HCT116 (cell line): Measurements from ENCODE around the gene DPH1. TPM values are rescaled to one million over a fixed set of nuclear protein-coding genes. Genes with fewer than 3 reads are reported as not detected.

Source experiments
- ATAC-seq: fragments of 200-7000 bp; cut with Tn5 transposase; 2 replicates; pipeline ENCODE4 v1.9.1; 2020; ENCODE audit warnings: mild to moderate bottlenecking, moderate library complexity
- BruUV-seq: library from RNA; stranded (reverse); fragments of 400-500 nt; replicated peaks from 2 replicates; lab custom pipeline; 2021; lab: Mats Ljungman, UMichigan
- CTCF ChIA-PET: fragments of 300-600 bp; sonication (Branson Sonifier 250); formaldehyde crosslinking; loops from one replicate; lab custom pipeline; 2021; ENCODE audit warnings: antibody characterized with exemption; lab: Charles Lee
- POLR2A ChIA-PET: fragments of 300-600, 350-600 bp; sonication (Branson Sonifier 250); formaldehyde crosslinking; loops from one replicate; lab custom pipeline; 2021; ENCODE audit warnings: antibody characterized with exemption; lab: Charles Lee
- RAD21 ChIA-PET, 2 experiments: fragments of 300-600 bp; sonication (Branson Sonifier 250); formaldehyde crosslinking; loops; one replicate each; lab custom pipeline; 2023; ENCODE audit warnings: low total read pairs in 2 of 2; ENCODE audit not compliant: uncharacterized antibody in 2 of 2, unreplicated experiment in 2 of 2, low non-redundant PET in 1 of 2; lab: Charles Lee
- DNase-seq: peaks from one replicate; pipeline ENCODE4 v3.0.0-alpha.2; 2010; ENCODE audit warnings: low read depth, low spot score
- H2AFZ ChIP-seq: fragments of 200-600 bp; shearing (Covaris generic), sonication (generic); 2 replicates; pipeline ENCODE4 v1.6.1; 2017; ENCODE audit warnings: low read depth, mixed run types, mixed read lengths, antibody characterized with exemption, low read length; ENCODE audit not compliant: poor library complexity, severe bottlenecking
- H3K27ac ChIP-seq: 2 replicates; pipeline ENCODE4 v1.5.1; 2012; ENCODE audit warnings: low read depth, low read length
- H3K27me3 ChIP-seq: fragments of 200-600 bp; sonication (generic); 2 replicates; pipeline ENCODE4 v1.6.1; 2016; ENCODE audit warnings: mixed run types, low read length, mixed read lengths; ENCODE audit not compliant: insufficient read depth
- H3K36me3 ChIP-seq, 2 experiments: fragments of 200-500 bp in 1 of 2; fragments of 200-600 bp in 1 of 2; sonication (Bioruptor generic) in 1 of 2; sonication (generic) in 1 of 2; 2 replicates each; pipeline versions ENCODE4 v1.5.1 to v1.6.1; 2014 to 2016; ENCODE audit warnings: low read length in 2 of 2, inconsistent platforms in 1 of 2, mixed read lengths in 1 of 2, mixed run types in 1 of 2; ENCODE audit not compliant: insufficient read depth in 2 of 2, control insufficient read depth in 1 of 2
- H3K4me1 ChIP-seq, 2 experiments: fragments of 200-600 bp in 1 of 2; sonication (generic) in 1 of 2; 2 replicates each; pipeline versions ENCODE4 v1.5.1 to v1.6.1; 2012 to 2017; ENCODE audit warnings: low read length in 2 of 2, inconsistent platforms in 1 of 2, mild to moderate bottlenecking in 1 of 2, mixed read lengths in 1 of 2, mixed run types in 1 of 2, moderate library complexity in 1 of 2; ENCODE audit not compliant: insufficient read depth in 2 of 2, control insufficient read depth in 1 of 2
- H3K4me2 ChIP-seq: fragments of 200-600 bp; sonication (generic); 2 replicates; pipeline ENCODE4 v1.6.1; 2017; ENCODE audit warnings: mixed run types, low read length, mixed read lengths
- H3K4me3 ChIP-seq, 2 experiments: fragments of 200-600 bp in 1 of 2; sonication (generic) in 1 of 2; replicated peaks in 1 of 2; 2 replicates each; pipeline ENCODE4 v1.5.1; 2011 to 2016; ENCODE audit warnings: low read length in 2 of 2, control low read depth in 1 of 2, low read depth in 1 of 2, mild to moderate bottlenecking in 1 of 2, mixed read lengths in 1 of 2, mixed run types in 1 of 2
- H3K79me2 ChIP-seq: fragments of 200-600 bp; sonication (generic); 2 replicates; pipeline ENCODE4 v1.6.1; 2017; ENCODE audit warnings: mild to moderate bottlenecking, mixed run types, low read length, moderate library complexity, mixed read lengths; ENCODE audit not compliant: insufficient read depth
- H3K9ac ChIP-seq: fragments of 200-600 bp; sonication (generic); 2 replicates; pipeline ENCODE4 v1.6.1; 2016; ENCODE audit warnings: low read length, mixed read lengths
- H3K9me2 ChIP-seq: fragments of 200-600 bp; sonication (generic), shearing (Covaris generic); 2 replicates; pipeline ENCODE4 v1.6.1; 2017; ENCODE audit warnings: mixed run types, mild to moderate bottlenecking, moderate library complexity; ENCODE audit not compliant: insufficient read depth
- H3K9me3 ChIP-seq, 2 experiments: fragments of 200-500 bp in 1 of 2; fragments of 200-600 bp in 1 of 2; sonication (Bioruptor generic) in 1 of 2; sonication (generic) in 1 of 2; 2 replicates each; pipeline ENCODE4 v1.6.1; 2014 to 2017; ENCODE audit warnings: low read length in 2 of 2, mixed read lengths in 2 of 2, inconsistent platforms in 1 of 2, low read depth in 1 of 2, mild to moderate bottlenecking in 1 of 2, mixed run types in 1 of 2, moderate library complexity in 1 of 2; ENCODE audit not compliant: control insufficient read depth in 1 of 2, insufficient read depth in 1 of 2
- H4K20me1 ChIP-seq: fragments of 200-600 bp; sonication (generic), shearing (Covaris generic); 2 replicates; pipeline ENCODE4 v1.6.1; 2017; ENCODE audit warnings: mixed run types, mild to moderate bottlenecking, moderate library complexity; ENCODE audit not compliant: insufficient read depth
- CBX3 ChIP-seq: IDR thresholded peaks from 2 replicates; pipeline ENCODE4 v1.6.1; 2012; ENCODE audit warnings: low read depth
- EGR1 ChIP-seq: IDR thresholded peaks from 2 replicates; pipeline ENCODE4 v1.6.1; 2012; ENCODE audit warnings: low read depth
- ELF1 ChIP-seq: IDR thresholded peaks from 2 replicates; pipeline ENCODE4 v1.6.1; 2012; ENCODE audit warnings: low read depth, borderline replicate concordance
- EZH2 ChIP-seq: fragments of 200-600 bp; sonication (generic); IDR thresholded peaks from 2 replicates; pipeline ENCODE4 v1.6.1; 2017; ENCODE audit warnings: antibody characterized with exemption, mixed run types
- EZH2phosphoT487 ChIP-seq: fragments of 200-600 bp; IDR thresholded peaks from 2 replicates; pipeline ENCODE4 v1.6.1; 2018; ENCODE audit warnings: antibody characterized with exemption, borderline replicate concordance
- FOSL1 ChIP-seq: IDR thresholded peaks from 2 replicates; pipeline ENCODE4 v1.6.1; 2012; ENCODE audit warnings: low read depth
- JUND ChIP-seq: IDR thresholded peaks from 2 replicates; pipeline ENCODE4 v1.6.1; 2012
- RAD21 ChIP-seq: IDR thresholded peaks from 2 replicates; pipeline ENCODE4 v1.6.1; 2012; ENCODE audit warnings: low read depth, mild to moderate bottlenecking
- SIN3A ChIP-seq: IDR thresholded peaks from 2 replicates; pipeline ENCODE4 v1.6.1; 2012; ENCODE audit warnings: low read depth
- SP1 ChIP-seq: IDR thresholded peaks from 2 replicates; pipeline ENCODE4 v1.6.1; 2012; ENCODE audit warnings: low read depth
- SRF ChIP-seq: IDR thresholded peaks from 2 replicates; pipeline ENCODE4 v1.6.1; 2012; ENCODE audit warnings: low read depth
- TCF7L2 ChIP-seq: IDR thresholded peaks from 2 replicates; pipeline ENCODE4 v1.7.0; 2011; ENCODE audit warnings: borderline replicate concordance, inconsistent platforms; ENCODE audit not compliant: insufficient read depth, insufficient read length; ENCODE audit errors: extremely low read depth
- ZNF274 ChIP-seq: fragments of 200-500 bp; sonication (Bioruptor generic); IDR thresholded peaks from 2 replicates; pipeline ENCODE4 v1.6.1; 2014; ENCODE audit warnings: mild to moderate bottlenecking, low read depth, low read length, inconsistent platforms
- intact Hi-C: fragments of 100-400 bp; cut with micrococcal nuclease; formaldehyde crosslinking; loops from 2 replicates; pipeline ENCODE4 v1.10.0; 2022
- total RNA-seq: library from RNA; stranded (reverse); gene quantifications from one replicate; pipeline ENCODE4 v1.2.1, GENCODE V29; 2021; ENCODE audit not compliant: unreplicated experiment
- TF ChIP-seq, protein P1 (sequence below): IDR thresholded peaks from 2 replicates; pipeline ENCODE4 v1.6.1; 2012
- TF ChIP-seq, protein P2 (sequence below): IDR thresholded peaks from 2 replicates; pipeline ENCODE4 v1.6.1; 2011; ENCODE audit warnings: mild to moderate bottlenecking, low read length, moderate library complexity; ENCODE audit not compliant: insufficient replicate concordance; ENCODE audit errors: extremely low read depth
- TF ChIP-seq, protein P3 (sequence below), 3 experiments: fragments of 200-600 bp in 1 of 3; sonication (generic) in 1 of 3; IDR thresholded peaks in 2 of 3; conservative IDR thresholded peaks in 1 of 3; 2 replicates each; pipeline ENCODE4 v1.5.1; 2012 to 2017; ENCODE audit warnings: low read depth in 2 of 3, low read length in 2 of 3, antibody characterized with exemption in 1 of 3, borderline replicate concordance in 1 of 3, control low read depth in 1 of 3, mild to moderate bottlenecking in 1 of 3, mixed read lengths in 1 of 3, mixed run types in 1 of 3, moderate library complexity in 1 of 3; ENCODE audit not compliant: insufficient read depth in 1 of 3
- TF ChIP-seq, protein P4 (sequence below): IDR thresholded peaks from 2 replicates; pipeline ENCODE4 v1.6.1; 2012

The DPH1 gene
- total RNA-seq, 1 experiment from 2014 or later = 47.2 TPM

DNA sequence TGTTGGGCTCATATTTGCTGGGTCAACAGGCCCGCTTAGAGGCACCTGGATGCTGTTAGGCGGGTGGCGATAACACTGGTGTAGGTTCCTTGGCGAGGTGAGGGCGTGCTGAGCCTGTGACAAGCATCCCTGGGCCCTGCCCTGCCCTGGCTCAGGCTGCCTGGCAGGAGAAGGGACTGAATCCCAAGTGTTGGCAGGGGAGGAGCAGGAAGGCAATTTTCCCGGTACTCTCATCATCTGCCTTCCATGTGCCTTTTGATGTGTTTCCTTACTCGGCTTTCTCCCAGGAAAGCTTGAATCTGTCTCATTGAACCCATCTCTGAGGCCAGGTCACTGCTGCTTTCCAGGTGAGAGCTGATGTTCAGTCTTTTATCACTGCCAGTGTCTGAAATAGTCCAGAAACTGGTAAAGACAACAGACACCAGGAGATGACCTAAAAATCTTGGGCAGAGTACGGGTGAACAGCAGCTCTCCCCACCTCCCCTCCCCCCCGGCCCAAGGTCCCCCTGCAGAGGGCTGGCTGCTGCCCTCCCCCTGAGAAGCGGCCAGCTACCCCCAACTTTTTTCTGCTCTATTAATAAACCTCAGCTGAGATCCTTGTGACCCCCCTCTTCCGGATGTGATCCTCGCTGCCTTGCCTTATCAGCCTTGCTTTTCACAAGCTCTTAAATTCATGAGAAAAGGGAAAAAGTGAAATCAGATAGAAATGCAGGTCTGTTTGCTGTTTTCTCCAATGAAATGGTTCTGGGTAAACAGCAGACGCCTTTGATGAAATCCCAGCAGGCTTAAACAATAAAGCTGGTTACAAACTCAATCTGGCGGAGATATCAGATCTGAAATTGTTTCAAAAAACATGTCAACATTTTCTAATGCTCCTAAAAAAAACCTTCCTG lies 33.8 kb upstream of the DPH1 start:
- intact Hi-C loops = no loop called here
- H3K9ac ChIP-seq = no peak overlapping the region
- RAD21 ChIA-PET = no interaction called here

DNA sequence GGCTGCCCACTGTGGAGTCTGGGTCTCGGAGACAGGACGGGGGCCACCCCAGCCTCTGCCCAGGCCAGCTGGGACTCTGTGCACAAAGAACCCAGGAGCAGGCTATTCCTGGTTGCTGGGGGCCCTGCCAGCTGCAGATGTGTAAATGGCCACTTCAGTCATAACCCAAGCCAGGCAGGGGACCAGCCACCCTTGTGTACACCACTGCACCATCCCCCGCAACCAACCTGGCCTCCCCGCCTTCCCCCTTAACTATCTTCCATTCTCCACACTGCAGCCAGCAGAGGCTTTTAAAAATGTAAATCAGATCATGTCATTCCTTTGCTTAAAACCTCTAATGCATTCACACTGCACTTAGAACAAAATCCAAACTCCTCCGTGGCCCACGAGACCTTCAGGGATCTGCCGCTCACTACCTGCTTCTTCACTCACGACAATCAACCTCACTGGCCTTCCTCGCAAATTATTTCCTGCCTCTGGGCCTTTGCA lies 33.1 kb upstream of the DPH1 start:
- ChIA-PET POLR2A (no interaction called here), CTCF (no interaction called here), RAD21 (no interaction called here)
- Histone ChIP-seq H4K20me1 (no peaks in the 10 kb centered on the region), H3K27me3 (no peaks in the 10 kb centered on the region), H3K27ac (no peak overlapping the region), H3K79me2 (no peaks in the 10 kb centered on the region), H3K4me2 (peak overlapping the region; percentile 27; the same call in 1 of the 2 replicates), H2AFZ (no peak overlapping the region), H3K9ac (no peak overlapping the region), H3K9me2 (no peaks in the 10 kb centered on the region), H3K36me3 (no peaks in the 10 kb centered on the region), H3K4me1 (peaks cover 11 to 20% of the 10 kb centered on the region in 2 experiments; a peak in 3 of 4 replicates), H3K4me3 (no peak overlapping the region), H3K9me3 (no peaks in the 10 kb centered on the region)
- no peak for DNase-seq
- BruUV-seq = no TSS peak
- no peak for ATAC-seq
- intact Hi-C loops = no loop called here
- no peak for TF ChIP-seq SP1
- TF ChIP-seq, protein P1, sequence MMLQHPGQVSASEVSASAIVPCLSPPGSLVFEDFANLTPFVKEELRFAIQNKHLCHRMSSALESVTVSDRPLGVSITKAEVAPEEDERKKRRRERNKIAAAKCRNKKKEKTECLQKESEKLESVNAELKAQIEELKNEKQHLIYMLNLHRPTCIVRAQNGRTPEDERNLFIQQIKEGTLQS = no peak
- TF ChIP-seq SIN3A = no peak
- no peak for TF ChIP-seq RAD21
- TF ChIP-seq SRF = no peak
- no peak for TF ChIP-seq ZNF274
- TF ChIP-seq, protein P2, sequence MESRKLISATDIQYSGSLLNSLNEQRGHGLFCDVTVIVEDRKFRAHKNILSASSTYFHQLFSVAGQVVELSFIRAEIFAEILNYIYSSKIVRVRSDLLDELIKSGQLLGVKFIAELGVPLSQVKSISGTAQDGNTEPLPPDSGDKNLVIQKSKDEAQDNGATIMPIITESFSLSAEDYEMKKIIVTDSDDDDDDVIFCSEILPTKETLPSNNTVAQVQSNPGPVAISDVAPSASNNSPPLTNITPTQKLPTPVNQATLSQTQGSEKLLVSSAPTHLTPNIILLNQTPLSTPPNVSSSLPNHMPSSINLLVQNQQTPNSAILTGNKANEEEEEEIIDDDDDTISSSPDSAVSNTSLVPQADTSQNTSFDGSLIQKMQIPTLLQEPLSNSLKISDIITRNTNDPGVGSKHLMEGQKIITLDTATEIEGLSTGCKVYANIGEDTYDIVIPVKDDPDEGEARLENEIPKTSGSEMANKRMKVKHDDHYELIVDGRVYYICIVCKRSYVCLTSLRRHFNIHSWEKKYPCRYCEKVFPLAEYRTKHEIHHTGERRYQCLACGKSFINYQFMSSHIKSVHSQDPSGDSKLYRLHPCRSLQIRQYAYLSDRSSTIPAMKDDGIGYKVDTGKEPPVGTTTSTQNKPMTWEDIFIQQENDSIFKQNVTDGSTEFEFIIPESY = no peak
- TF ChIP-seq FOSL1 = no peak
- TF ChIP-seq EGR1 = no peak
- TF ChIP-seq ELF1 = no peak
- TF ChIP-seq, protein P3, sequence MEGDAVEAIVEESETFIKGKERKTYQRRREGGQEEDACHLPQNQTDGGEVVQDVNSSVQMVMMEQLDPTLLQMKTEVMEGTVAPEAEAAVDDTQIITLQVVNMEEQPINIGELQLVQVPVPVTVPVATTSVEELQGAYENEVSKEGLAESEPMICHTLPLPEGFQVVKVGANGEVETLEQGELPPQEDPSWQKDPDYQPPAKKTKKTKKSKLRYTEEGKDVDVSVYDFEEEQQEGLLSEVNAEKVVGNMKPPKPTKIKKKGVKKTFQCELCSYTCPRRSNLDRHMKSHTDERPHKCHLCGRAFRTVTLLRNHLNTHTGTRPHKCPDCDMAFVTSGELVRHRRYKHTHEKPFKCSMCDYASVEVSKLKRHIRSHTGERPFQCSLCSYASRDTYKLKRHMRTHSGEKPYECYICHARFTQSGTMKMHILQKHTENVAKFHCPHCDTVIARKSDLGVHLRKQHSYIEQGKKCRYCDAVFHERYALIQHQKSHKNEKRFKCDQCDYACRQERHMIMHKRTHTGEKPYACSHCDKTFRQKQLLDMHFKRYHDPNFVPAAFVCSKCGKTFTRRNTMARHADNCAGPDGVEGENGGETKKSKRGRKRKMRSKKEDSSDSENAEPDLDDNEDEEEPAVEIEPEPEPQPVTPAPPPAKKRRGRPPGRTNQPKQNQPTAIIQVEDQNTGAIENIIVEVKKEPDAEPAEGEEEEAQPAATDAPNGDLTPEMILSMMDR (IDR thresholded peaks at IDR 0.05 in 2 of 3, conservative IDR thresholded peaks at IDR 0.05 in 1 of 3; ENCODE audit: borderline replicate concordance in 1 of 3, insufficient read depth in 1 of 3, low read depth in 2 of 3, low read length in 2 of 3) = no peak
- no peak for TF ChIP-seq TCF7L2

More for the DNA sequence above, 33.8 kb upstream of the DPH1 start:
- Histone ChIP-seq H4K20me1 (no peaks in the 10 kb centered on the region), H3K4me1 (peaks cover 11 to 20% of the 10 kb centered on the region in 2 experiments; a peak in 3 of 4 replicates), H3K4me3 (no peak overlapping the region), H3K9me2 (no peaks in the 10 kb centered on the region), H3K4me2 (no peak overlapping the region), H2AFZ (no peak overlapping the region), H3K36me3 (no peaks in the 10 kb centered on the region), H3K27me3 (no peaks in the 10 kb centered on the region), H3K27ac (no peak overlapping the region), H3K9me3 (no peaks in the 10 kb centered on the region), H3K79me2 (no peaks in the 10 kb centered on the region)
- ChIA-PET CTCF (no interaction called here), POLR2A (no interaction called here)
- ATAC-seq (no peak), DNase-seq (no peak)
- BruUV-seq = no TSS peak
- no peak for TF ChIP-seq JUND
- no peak for TF ChIP-seq EZH2phosphoT487
- TF ChIP-seq, protein P4, sequence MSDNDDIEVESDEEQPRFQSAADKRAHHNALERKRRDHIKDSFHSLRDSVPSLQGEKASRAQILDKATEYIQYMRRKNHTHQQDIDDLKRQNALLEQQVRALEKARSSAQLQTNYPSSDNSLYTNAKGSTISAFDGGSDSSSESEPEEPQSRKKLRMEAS = no peak
- TF ChIP-seq FOSL1 = no peak
- no peak for TF ChIP-seq CBX3
- TF ChIP-seq EZH2 = no peak
